ENCODE measurements around the gene ALOXE3.
A peak's percentile ranks its signal among the peaks of the same experiment; 100 is the strongest.

ALOXE3 gene

DNA sequence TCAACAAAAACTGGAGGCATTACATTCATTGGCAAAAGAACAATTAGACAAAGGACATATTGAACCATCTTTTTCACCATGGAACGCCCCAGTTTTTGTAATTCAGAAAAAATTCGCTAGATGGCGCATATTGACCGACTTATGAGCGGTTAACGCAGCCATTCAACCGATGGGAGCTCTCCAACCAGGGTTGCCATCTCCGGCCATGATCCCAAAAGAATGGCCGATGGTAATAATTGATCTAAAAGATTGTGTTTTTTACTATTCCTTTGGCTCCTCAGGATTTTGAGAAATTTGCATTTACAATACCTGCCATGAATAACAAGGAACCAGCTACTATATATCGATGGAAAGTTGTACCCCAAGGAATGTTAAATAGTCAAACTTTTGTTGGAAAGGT is 58.0 kb downstream of the ALOXE3 start:
- TF ChIP-seq, protein P1, sequence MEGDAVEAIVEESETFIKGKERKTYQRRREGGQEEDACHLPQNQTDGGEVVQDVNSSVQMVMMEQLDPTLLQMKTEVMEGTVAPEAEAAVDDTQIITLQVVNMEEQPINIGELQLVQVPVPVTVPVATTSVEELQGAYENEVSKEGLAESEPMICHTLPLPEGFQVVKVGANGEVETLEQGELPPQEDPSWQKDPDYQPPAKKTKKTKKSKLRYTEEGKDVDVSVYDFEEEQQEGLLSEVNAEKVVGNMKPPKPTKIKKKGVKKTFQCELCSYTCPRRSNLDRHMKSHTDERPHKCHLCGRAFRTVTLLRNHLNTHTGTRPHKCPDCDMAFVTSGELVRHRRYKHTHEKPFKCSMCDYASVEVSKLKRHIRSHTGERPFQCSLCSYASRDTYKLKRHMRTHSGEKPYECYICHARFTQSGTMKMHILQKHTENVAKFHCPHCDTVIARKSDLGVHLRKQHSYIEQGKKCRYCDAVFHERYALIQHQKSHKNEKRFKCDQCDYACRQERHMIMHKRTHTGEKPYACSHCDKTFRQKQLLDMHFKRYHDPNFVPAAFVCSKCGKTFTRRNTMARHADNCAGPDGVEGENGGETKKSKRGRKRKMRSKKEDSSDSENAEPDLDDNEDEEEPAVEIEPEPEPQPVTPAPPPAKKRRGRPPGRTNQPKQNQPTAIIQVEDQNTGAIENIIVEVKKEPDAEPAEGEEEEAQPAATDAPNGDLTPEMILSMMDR (IDR thresholded peaks at IDR 0.05; ENCODE audit: control insufficient read depth, extremely low read depth, insufficient read depth): peak; percentile 61
- peak; percentile 82 for DNase-seq (ENCODE audit: low read depth)
- H3K4me3 ChIP-seq (ENCODE audit: low read depth, low read length): peak overlapping the region; percentile 61

DNA sequence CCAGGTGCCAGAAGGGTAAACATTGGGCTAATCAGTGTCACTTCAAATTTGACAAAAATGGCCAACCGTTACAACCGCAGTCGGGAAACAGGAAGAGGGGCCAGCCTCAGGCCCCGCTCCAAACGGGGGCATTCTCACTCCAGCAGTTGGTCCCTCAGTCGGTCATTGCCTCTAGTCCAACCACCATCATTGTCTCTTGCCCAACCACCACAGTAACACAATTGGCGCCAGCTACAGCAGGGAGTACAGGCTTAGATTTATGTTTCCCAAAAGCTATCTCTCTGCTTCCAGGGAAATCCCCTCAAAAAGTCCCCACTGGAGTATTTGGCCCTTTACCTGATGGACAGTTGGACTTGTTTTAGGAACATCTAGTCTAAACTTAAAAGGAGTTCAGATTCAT is 59.2 kb downstream of the ALOXE3 start:
- no peak for DNase-seq (ENCODE audit: low read depth)
- H3K4me3 ChIP-seq (ENCODE audit: low read depth, low read length): peak overlapping the region; percentile 61
- TF ChIP-seq, protein P1 (IDR thresholded peaks at IDR 0.05; ENCODE audit: control insufficient read depth, extremely low read depth, insufficient read depth): no peak

DNA sequence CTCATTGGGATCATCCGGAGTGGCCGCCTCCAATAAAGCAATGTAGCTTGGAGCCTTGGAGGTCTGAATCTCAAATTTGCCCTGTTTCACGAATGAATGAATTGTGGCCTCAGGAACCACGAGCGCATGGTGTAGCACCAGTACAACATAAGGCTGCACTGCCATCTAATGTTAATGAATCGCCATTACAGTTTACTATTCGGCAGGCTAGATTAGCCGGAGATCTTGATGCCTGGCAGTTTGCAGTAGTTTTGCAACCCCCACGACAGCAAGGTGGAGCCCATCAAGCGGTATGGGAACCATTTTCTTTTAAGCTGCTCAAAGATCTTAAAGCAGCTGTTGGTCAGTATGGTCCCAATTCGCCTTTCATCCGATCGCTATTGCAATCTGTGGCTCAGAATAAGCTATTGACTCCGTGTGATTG is 60.6 kb downstream of the ALOXE3 start:
- DNase-seq (ENCODE audit: low read depth): peak; percentile 80
- H3K4me3 ChIP-seq (ENCODE audit: low read depth, low read length): peak overlapping the region; percentile 61
- TF ChIP-seq, protein P1 (IDR thresholded peaks at IDR 0.05; ENCODE audit: control insufficient read depth, extremely low read depth, insufficient read depth): peak; percentile 89

DNA sequence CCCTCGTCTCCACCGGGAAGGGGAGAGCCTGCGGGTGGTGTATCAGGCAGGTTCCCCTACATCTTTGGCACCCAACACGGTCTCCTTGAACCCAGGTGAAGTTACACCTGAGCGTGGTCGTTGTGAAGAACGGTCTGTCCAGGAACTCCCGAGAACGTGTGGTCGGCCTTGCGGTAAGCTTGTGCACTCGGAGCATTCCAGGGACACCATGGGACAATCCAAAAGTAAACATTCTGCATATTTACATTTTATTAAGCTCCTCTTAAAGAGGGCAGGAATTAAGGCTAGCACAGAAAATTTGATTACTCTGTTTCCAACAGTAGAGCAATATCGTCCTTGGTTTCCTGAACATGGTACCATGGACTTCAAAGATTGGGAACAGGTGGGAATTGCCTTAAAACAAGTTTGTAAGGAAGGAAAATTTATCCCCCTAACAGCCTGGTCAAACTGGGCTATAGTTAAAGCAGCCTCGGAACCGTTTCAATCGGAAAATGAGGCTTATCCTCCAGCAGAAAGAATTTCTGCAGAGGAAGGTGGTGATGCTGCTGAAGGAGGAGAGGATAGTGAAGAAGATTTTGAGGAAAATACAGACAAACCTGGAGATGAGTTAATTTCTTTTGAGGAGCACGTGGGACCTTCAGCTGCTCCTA is 61.2 kb downstream of the ALOXE3 start:
- TF ChIP-seq, protein P1 (IDR thresholded peaks at IDR 0.05; ENCODE audit: control insufficient read depth, extremely low read depth, insufficient read depth): no peak
- peak overlapping the region; percentile 61 for H3K4me3 ChIP-seq (ENCODE audit: low read depth, low read length)
- peak; percentile 50 for DNase-seq (ENCODE audit: low read depth)

DNA sequence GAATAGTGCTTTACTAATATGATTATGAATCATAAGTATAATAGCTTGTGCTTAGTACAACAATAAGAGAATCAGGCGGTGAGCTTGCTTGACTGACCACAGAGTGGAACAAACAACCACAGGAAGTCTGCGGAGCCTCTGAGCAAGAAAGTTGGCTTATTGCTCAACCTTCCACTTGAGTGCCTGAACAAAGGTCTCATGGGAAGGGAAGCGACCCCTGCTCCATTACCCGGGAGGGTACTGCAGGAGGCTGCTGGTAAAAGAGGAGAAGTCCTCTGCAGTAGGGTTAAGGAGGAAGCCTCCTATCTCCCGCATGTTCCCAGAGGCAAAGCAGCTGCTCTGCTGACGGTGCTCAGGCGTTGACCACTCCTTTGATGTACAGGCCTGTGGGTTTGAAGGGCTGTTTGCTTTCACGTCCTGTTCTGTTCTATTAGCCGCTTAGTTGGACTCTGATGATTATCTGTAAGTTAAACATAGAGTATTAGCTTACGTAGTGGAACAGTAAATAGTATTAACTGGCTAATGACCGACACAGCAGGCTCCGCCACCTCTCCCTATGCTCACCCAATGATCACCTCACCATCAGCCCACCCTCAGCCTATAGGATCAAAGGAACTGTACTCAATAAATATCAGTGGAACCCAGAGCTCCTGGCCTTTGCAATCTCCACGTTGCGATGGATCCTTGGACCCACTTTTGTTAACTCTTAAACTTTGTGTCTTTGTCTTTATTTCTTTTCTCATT is 61.9 kb downstream of the ALOXE3 start:
- TF ChIP-seq, protein P1 (IDR thresholded peaks at IDR 0.05; ENCODE audit: control insufficient read depth, extremely low read depth, insufficient read depth): no peak
- DNase-seq (ENCODE audit: low read depth): peak; percentile 100
- H3K4me3 ChIP-seq (ENCODE audit: low read depth, low read length): peak overlapping the region; percentile 61

DNA sequence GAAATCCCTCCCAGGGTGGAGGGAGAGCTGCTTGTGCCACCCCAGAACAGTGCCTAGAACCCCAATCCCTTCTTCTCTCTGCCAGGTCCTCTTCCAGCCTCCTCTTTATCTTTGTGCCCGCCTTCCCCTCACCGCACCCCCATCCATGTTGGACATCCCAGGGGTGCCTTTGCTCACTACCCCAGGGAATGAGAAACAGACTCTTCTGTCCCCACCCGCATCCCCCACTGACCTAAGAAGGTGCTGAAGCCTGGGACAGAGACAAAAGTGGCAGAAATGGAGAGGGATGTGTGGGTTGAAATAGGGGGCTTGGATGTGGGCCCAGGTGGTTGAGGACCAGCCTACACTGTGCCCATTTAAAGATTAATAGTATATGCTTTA is 62.5 kb downstream of the ALOXE3 start:
- DNase-seq (ENCODE audit: low read depth): no peak
- no peak overlapping the region for H3K4me3 ChIP-seq (ENCODE audit: low read depth, low read length)
- TF ChIP-seq, protein P1 (IDR thresholded peaks at IDR 0.05; ENCODE audit: control insufficient read depth, extremely low read depth, insufficient read depth): no peak

Data from LNCaP clone FGC (cell line).